ENCODE results near the gene SUMO4.

GRCh38 chr6:149425224-149425623 lies 25.2 kb downstream of the SUMO4 start:
- TF ChIP-seq RAD21 (IDR thresholded peaks at IDR 0.05; ENCODE audit: low read length) (no peak), CTCF (conservative IDR thresholded peaks at IDR 0.05; ENCODE audit: low read depth, low read length) (no peak), POLR2A (IDR thresholded peaks at IDR 0.05; ENCODE audit: low read depth, low read length) (no peak), CEBPB (IDR thresholded peaks at IDR 0.05; ENCODE audit: low read depth, low read length) (no peak), RFX5 (IDR thresholded peaks at IDR 0.05; ENCODE audit: low read depth, low read length) (no peak), NFE2L2 (IDR thresholded peaks at IDR 0.05; ENCODE audit: low read depth, low read length) (no peak), MAFK (IDR thresholded peaks at IDR 0.05; ENCODE audit: low read depth, low read length) (no peak), FOS (IDR thresholded peaks at IDR 0.05; ENCODE audit: low read depth, low read length) (no peak), ELK1 (IDR thresholded peaks at IDR 0.05; ENCODE audit: borderline replicate concordance, low read depth, low read length) (no peak), SMC3 (IDR thresholded peaks at IDR 0.05; ENCODE audit: low read depth, low read length) (no peak), USF2 (IDR thresholded peaks at IDR 0.05; ENCODE audit: low read depth, low read length) (no peak), BHLHE40 (IDR thresholded peaks at IDR 0.05; ENCODE audit: low read depth, low read length) (no peak), MXI1 (IDR thresholded peaks at IDR 0.05; ENCODE audit: borderline replicate concordance, low read depth, low read length) (no peak)
